Gastroesophageal sphincter (tissue), 4 donors: ENCODE data around the gene TREML4. TPM values are rescaled to one million over a fixed set of nuclear protein-coding genes. Genes with fewer than 3 reads are reported as not detected.
A peak's percentile ranks its signal among the peaks of the same experiment; 100 is the strongest.

Source experiments
- ATAC-seq: fragments of 150-250 bp; one replicate; pipeline ENCODE4 v1.9.1; 2016; ENCODE audit warnings: mild to moderate bottlenecking, moderate library complexity
- H3K27ac ChIP-seq, 4 donors: fragments of 200-600 bp; sonication (generic) in 3 of 4; 1 replicate in 3 of 4; 2 replicates in 1 of 4; pipeline ENCODE4 v1.5.1; 2016 to 2019
- H3K27me3 ChIP-seq: fragments of 200-600 bp; sonication (generic); one replicate; pipeline ENCODE4 v1.5.1; 2019
- H3K36me3 ChIP-seq, 2 donors: fragments of 200-600 bp; sonication (generic); one replicate each; pipeline ENCODE4 v1.5.1; 2019; ENCODE audit warnings: control low read depth in 1 of 2
- H3K4me1 ChIP-seq, 3 donors: fragments of 200-600 bp; sonication (generic); 1 replicate in 2 of 3; 2 replicates in 1 of 3; pipeline ENCODE4 v1.5.1; 2016 to 2019; ENCODE audit warnings: control low read depth in 2 of 3
- H3K4me3 ChIP-seq, 2 donors: fragments of 200-600 bp; sonication (generic); one replicate each; pipeline ENCODE4 v1.5.1; 2019; ENCODE audit warnings: mild to moderate bottlenecking in 1 of 2, moderate library complexity in 1 of 2
- H3K9me3 ChIP-seq, 3 donors: fragments of 200-600 bp; sonication (generic); one replicate each; pipeline ENCODE4 v1.5.1; 2017 to 2019; ENCODE audit warnings: control low read depth in 2 of 3
- CTCF ChIP-seq, 4 experiments: fragments of 200-600 bp in 2 of 4; fragments of 450-650 bp in 2 of 4; sonication (generic) in 1 of 4; IDR thresholded peaks; one replicate each; pipeline ENCODE4 v1.5.1; 2017 to 2019; ENCODE audit warnings: antibody characterized with exemption in 4 of 4, mild to moderate bottlenecking in 2 of 4, moderate library complexity in 2 of 4
- EP300 ChIP-seq: sonication (generic); formaldehyde crosslinking; IDR thresholded peaks from one replicate; pipeline ENCODE4 v1.6.1; 2017; ENCODE audit warnings: antibody characterized with exemption, mild to moderate bottlenecking
- POLR2A ChIP-seq, 2 donors: fragments of 450-650 bp; IDR thresholded peaks; one replicate each; pipeline ENCODE4 v1.6.1; 2017; ENCODE audit warnings: antibody characterized with exemption in 2 of 2, mild to moderate bottlenecking in 2 of 2, moderate library complexity in 1 of 2
- POLR2AphosphoS5 ChIP-seq: sonication (generic); formaldehyde crosslinking; IDR thresholded peaks from one replicate; pipeline ENCODE4 v1.6.1; 2017; ENCODE audit warnings: antibody characterized with exemption
- whole genome bisulfite sequencing, 2 donors: methylation state at CpG; one replicate each; pipeline ENCODE4 v1.1.5; 2018; ENCODE audit warnings: low coverage in 1 of 2; 5-methylcytosine and 5-hydroxymethylcytosine counted together
- total RNA-seq, 4 donors: library from RNA; depleted of rRNA; stranded (reverse); fragments of >200 nt; gene quantifications; one replicate each; pipeline ENCODE4 v1.1.0, GENCODE V29; 2016

Gene TREML4
- total RNA-seq, 4 donors from 2014 or later: not detected

GRCh38 chr6:41256383-41256782 is 28.2 kb downstream of the TREML4 start:
- Histone ChIP-seq H3K9me3 (peaks cover 0 to 25% (median 0%) of the 10 kb centered on the region in 3 donors), H3K27ac (no peak overlapping the region), H3K36me3 (no peaks in the 10 kb centered on the region), H3K27me3 (peaks cover 8% of the 10 kb centered on the region), H3K4me1 (peaks cover 0 to 9% (median 0%) of the 10 kb centered on the region in 3 donors), H3K4me3 (no peak overlapping the region)
- 100% methylated on average over 1 of the region's 1 CpG for WGBS, 2 donors
- TF ChIP-seq EP300: no peak
- ATAC-seq: no peak

- no peak overlapping the region for H3K27ac ChIP-seq
- no peak for ATAC-seq
- WGBS, 2 donors: 11 to 25% methylated on average over 2 of the region's 2 CpGs
- peaks cover 0 to 9% (median 0%) of the 10 kb centered on the region in 3 donors for H3K4me1 ChIP-seq
- H3K4me3 ChIP-seq: no peak overlapping the region
- TF ChIP-seq EP300: no peak
- peak; percentile 40 for TF ChIP-seq POLR2AphosphoS5
- H3K36me3 ChIP-seq: no peaks in the 10 kb centered on the region
- peaks cover 0 to 35% (median 0%) of the 10 kb centered on the region in 3 donors for H3K9me3 ChIP-seq
- no peaks in the 10 kb centered on the region for H3K27me3 ChIP-seq
Measured at GRCh38 chr6:41257369-41258195, 29.4 kb downstream of the TREML4 start.

GRCh38 chr6:41258196-41258493 is 30.0 kb downstream of the TREML4 start:
- Histone ChIP-seq H3K4me1 (peaks cover 0 to 9% (median 0%) of the 10 kb centered on the region in 3 donors), H3K27me3 (no peaks in the 10 kb centered on the region), H3K27ac (no peak overlapping the region), H3K4me3 (no peak overlapping the region), H3K9me3 (peaks cover 0 to 41% (median 0%) of the 10 kb centered on the region in 3 donors), H3K36me3 (no peaks in the 10 kb centered on the region)
- ATAC-seq: no peak
- no CpG with 5 or more reads among the region's 1 CpG for WGBS, 2 donors
- TF ChIP-seq EP300: no peak

- Histone ChIP-seq H3K27ac (no peak overlapping the region), H3K9me3 (peaks cover 0 to 50% (median 0%) of the 10 kb centered on the region in 3 donors), H3K4me3 (no peak overlapping the region), H3K4me1 (peaks cover 0 to 1% (median 0%) of the 10 kb centered on the region in 3 donors), H3K36me3 (no peaks in the 10 kb centered on the region), H3K27me3 (no peaks in the 10 kb centered on the region)
- no peak for ATAC-seq
- no peak for TF ChIP-seq POLR2A (IDR thresholded peaks at IDR 0.05)
- no peak for TF ChIP-seq EP300
- TF ChIP-seq POLR2AphosphoS5: no peak
- no peak for TF ChIP-seq CTCF (IDR thresholded peaks at IDR 0.05)
- WGBS, 2 donors: 64 to 79% methylated on average over 2 of the region's 2 CpGs
Measured at GRCh38 chr6:41262401-41262800, 34.3 kb downstream of the TREML4 start.

GRCh38 chr6:41263267-41263666 is 35.1 kb downstream of the TREML4 start:
- H3K27me3 ChIP-seq: no peaks in the 10 kb centered on the region
- no peaks in the 10 kb centered on the region for H3K36me3 ChIP-seq
- no peak for TF ChIP-seq POLR2A (IDR thresholded peaks at IDR 0.05)
- no peak for TF ChIP-seq EP300
- TF ChIP-seq CTCF (IDR thresholded peaks at IDR 0.05): no peak
- TF ChIP-seq POLR2AphosphoS5: no peak
- H3K27ac ChIP-seq: no peak overlapping the region
- H3K4me3 ChIP-seq: no peak overlapping the region
- no peak for ATAC-seq
- 73 to 100% methylated on average over 1 of the region's 1 CpG for WGBS, 2 donors
- peaks cover 0 to 45% (median 0%) of the 10 kb centered on the region in 3 donors for H3K9me3 ChIP-seq
- H3K4me1 ChIP-seq: no peaks in the 10 kb centered on the region

- Histone ChIP-seq H3K36me3 (no peaks in the 10 kb centered on the region), H3K9me3 (peaks cover 0 to 23% (median 0%) of the 10 kb centered on the region in 3 donors), H3K4me1 (no peaks in the 10 kb centered on the region), H3K27me3 (no peaks in the 10 kb centered on the region), H3K27ac (no peak overlapping the region), H3K4me3 (no peak overlapping the region)
- ATAC-seq: no peak
- TF ChIP-seq CTCF (IDR thresholded peaks at IDR 0.05): no peak
- no peak for TF ChIP-seq EP300
- TF ChIP-seq POLR2A (IDR thresholded peaks at IDR 0.05): no peak
- no peak for TF ChIP-seq POLR2AphosphoS5
Measured at GRCh38 chr6:41266541-41266940, 38.4 kb downstream of the TREML4 start.
